Sigmoid colon (tissue), 7 donors: ENCODE data around the gene UBE2G1. TPM values are rescaled to one million over a fixed set of nuclear protein-coding genes. Genes with fewer than 3 reads are reported as not detected.

ENCODE experiments used
- DNase-seq: peaks from one replicate; pipeline ENCODE4 v3.0.0-alpha.2; 2019
- H3K27ac ChIP-seq, 4 donors: fragments of 200-600 bp; sonication (generic); one replicate each; pipeline ENCODE4 v1.5.1; 2016 to 2019; ENCODE audit warnings: mild to moderate bottlenecking in 1 of 4
- H3K27me3 ChIP-seq, 3 donors: fragments of 200-600 bp; sonication (generic); one replicate each; pipeline ENCODE4 v1.5.1; 2019; ENCODE audit warnings: mild to moderate bottlenecking in 1 of 3
- H3K36me3 ChIP-seq, 4 donors: fragments of 200-600 bp; sonication (generic); one replicate each; pipeline ENCODE4 v1.5.1; 2016 to 2019
- H3K4me1 ChIP-seq, 4 donors: fragments of 200-600 bp; sonication (generic); one replicate each; pipeline ENCODE4 v1.5.1; 2017 to 2019
- H3K4me3 ChIP-seq, 4 donors: fragments of 200-600 bp; sonication (generic); one replicate each; pipeline ENCODE4 v1.5.1; 2017 to 2019; ENCODE audit warnings: mild to moderate bottlenecking in 2 of 4, moderate library complexity in 1 of 4
- H3K9me3 ChIP-seq, 4 donors: fragments of 200-600 bp in 3 of 4; sonication (generic) in 3 of 4; one replicate each; pipeline versions ENCODE4 v1.5.1 to v1.6.1; 2013 to 2019
- CTCF ChIP-seq, 4 experiments: fragments of 450-650 bp in 3 of 4; fragments of 200-600 bp in 1 of 4; IDR thresholded peaks; one replicate each; pipeline ENCODE4 v1.5.1; 2016 to 2019; ENCODE audit warnings: antibody characterized with exemption in 4 of 4, mild to moderate bottlenecking in 3 of 4, moderate library complexity in 2 of 4
- EP300 ChIP-seq, 4 donors: sonication (generic); formaldehyde crosslinking; IDR thresholded peaks; one replicate each; pipeline ENCODE4 v1.6.1; 2017; ENCODE audit warnings: antibody characterized with exemption in 4 of 4
- POLR2A ChIP-seq, 2 donors: fragments of 450-650 bp; IDR thresholded peaks; one replicate each; pipeline ENCODE4 v1.6.1; 2016; ENCODE audit warnings: antibody characterized with exemption in 2 of 2, mild to moderate bottlenecking in 2 of 2, moderate library complexity in 2 of 2
- POLR2AphosphoS5 ChIP-seq, 4 donors: sonication (generic); formaldehyde crosslinking; IDR thresholded peaks; one replicate each; pipeline ENCODE4 v1.6.1; 2017; ENCODE audit warnings: antibody characterized with exemption in 4 of 4
- WGBS, 2 donors: extraction: QIAGEN DNeasy Blood & Tissue Kit; methylation state at CpG; one replicate each; pipeline ENCODE4 v1.1.7; 2013; 5-methylcytosine and 5-hydroxymethylcytosine counted together
- intact Hi-C: fragments of 100-400 bp; cut with DNase I; formaldehyde crosslinking; loops from one replicate; pipeline ENCODE4 v1.15.1; 2023
- polyA plus RNA-seq, 3 donors: library from polyadenylated mRNA; stranded (reverse); fragments of 200-250 nt; gene quantifications; one replicate each; pipeline ENCODE4 v1.2.3, GENCODE V29; 2013
- total RNA-seq, 4 donors: library from RNA; depleted of rRNA; stranded (reverse); fragments of >200 nt; gene quantifications; one replicate each; pipeline ENCODE4 v1.1.0, GENCODE V29; 2016
- donor health status: healthy with polysubstance abuse.
- donor health status: Bipolar disorder and iron deficiency.
- donor health status: healthy.

UBE2G1 gene
- total and polyA plus RNA-seq, 7 donors = 20.5 to 111 (median 83.2) TPM

- no peak overlapping the region for H3K4me3 ChIP-seq
- H3K4me1 ChIP-seq = peaks cover 0 to 19% (median 14%) of the 10 kb centered on the region in 4 donors
- 91 to 93% methylated on average over 4 of the region's 4 CpGs for WGBS, 2 donors
- intact Hi-C loops = no loop called here
- no peaks in the 10 kb centered on the region for H3K9me3 ChIP-seq
- H3K27ac ChIP-seq = no peak overlapping the region
- DNase-seq = no peak
- peaks cover 0 to 33% (median 0%) of the 10 kb centered on the region in 4 donors for H3K36me3 ChIP-seq
- no peaks in the 10 kb centered on the region for H3K27me3 ChIP-seq
- TF ChIP-seq EP300 (IDR thresholded peaks at IDR 0.05) (no peak), POLR2A (IDR thresholded peaks at IDR 0.05) (no peak), POLR2AphosphoS5 (IDR thresholded peaks at IDR 0.05) (no peak), CTCF (IDR thresholded peaks at IDR 0.05) (no peak)
These were observed 93.5 kb downstream of the UBE2G1 start for GRCh38 chr17:4272972-4273368.

GRCh38 chr17:4272213-4272971 lies 94.1 kb downstream of the UBE2G1 start:
- Histone ChIP-seq H3K4me3 (no peak overlapping the region), H3K4me1 (peaks cover 0 to 19% (median 14%) of the 10 kb centered on the region in 4 donors), H3K9me3 (no peaks in the 10 kb centered on the region), H3K27ac (no peak overlapping the region), H3K36me3 (peaks cover 0 to 33% (median 0%) of the 10 kb centered on the region in 4 donors), H3K27me3 (no peaks in the 10 kb centered on the region)
- intact Hi-C loops = no loop called here
- no peak for DNase-seq
- WGBS, 2 donors = 81 to 92% methylated on average over 6 of the region's 6 CpGs
- TF ChIP-seq CTCF (IDR thresholded peaks at IDR 0.05) (no peak), POLR2A (IDR thresholded peaks at IDR 0.05) (no peak), POLR2AphosphoS5 (IDR thresholded peaks at IDR 0.05) (no peak), EP300 (IDR thresholded peaks at IDR 0.05) (no peak)

GRCh38 chr17:4270736-4271135 lies 95.7 kb downstream of the UBE2G1 start:
- peaks cover 0 to 29% (median 0%) of the 10 kb centered on the region in 4 donors for H3K36me3 ChIP-seq
- WGBS, 2 donors = 75 to 76% methylated on average over 3 of the region's 3 CpGs
- H3K9me3 ChIP-seq = no peaks in the 10 kb centered on the region
- no peak for TF ChIP-seq POLR2A (IDR thresholded peaks at IDR 0.05)
- no peak for TF ChIP-seq EP300 (IDR thresholded peaks at IDR 0.05)
- TF ChIP-seq POLR2AphosphoS5 (IDR thresholded peaks at IDR 0.05) = peak in 1 of 4 donors; percentile 4
- TF ChIP-seq CTCF (IDR thresholded peaks at IDR 0.05) = no peak
- DNase-seq = no peak
- no peaks in the 10 kb centered on the region for H3K27me3 ChIP-seq
- peaks cover 0 to 19% (median 14%) of the 10 kb centered on the region in 4 donors for H3K4me1 ChIP-seq
- no peak overlapping the region for H3K4me3 ChIP-seq
- H3K27ac ChIP-seq = peak overlapping the region; percentile 41 to 74 (median 52)
- intact Hi-C loops = no loop called here

GRCh38 chr17:4269915-4270314 lies 96.6 kb downstream of the UBE2G1 start:
- intact Hi-C loops = no loop called here
- no peak for DNase-seq
- peaks cover 0 to 29% (median 0%) of the 10 kb centered on the region in 4 donors for H3K36me3 ChIP-seq
- no peaks in the 10 kb centered on the region for H3K9me3 ChIP-seq
- H3K27me3 ChIP-seq = no peaks in the 10 kb centered on the region
- H3K4me1 ChIP-seq = peaks cover 0 to 19% (median 15%) of the 10 kb centered on the region in 4 donors
- H3K4me3 ChIP-seq = no peak overlapping the region
- TF ChIP-seq CTCF (IDR thresholded peaks at IDR 0.05) (no peak), POLR2A (IDR thresholded peaks at IDR 0.05) (no peak), EP300 (IDR thresholded peaks at IDR 0.05) (no peak), POLR2AphosphoS5 (IDR thresholded peaks at IDR 0.05) (no peak)
- peak overlapping the region in 3 of 4 donors; percentile 41 to 74 (median 62) for H3K27ac ChIP-seq
- WGBS, 2 donors = 94 to 95% methylated on average over 4 of the region's 4 CpGs
